ENCODE data around the gene WWOX.

DNA sequence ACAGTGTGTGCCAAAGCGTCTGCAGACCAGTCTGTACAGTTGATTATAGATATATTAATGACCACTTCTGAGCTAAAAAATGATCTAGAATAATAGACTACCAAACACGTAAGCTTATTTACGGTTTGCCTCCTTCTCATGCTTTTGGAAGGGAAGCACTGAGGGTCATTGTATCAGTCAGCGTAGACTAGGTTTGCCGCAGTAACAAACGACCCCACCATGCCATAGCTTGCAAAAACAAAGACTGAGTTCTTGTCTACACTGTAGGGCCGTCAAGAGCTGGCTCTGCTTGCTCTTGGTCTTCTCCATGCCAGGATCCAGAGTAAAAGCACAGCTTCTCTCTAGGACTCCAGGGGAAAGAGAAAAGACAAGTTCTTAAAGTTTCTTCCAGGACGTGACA is 820.4 kb downstream of the WWOX start:
- TF ChIP-seq SMC3 (IDR thresholded peaks at IDR 0.05; ENCODE audit: low read depth, low read length) (no peak), MAFK (IDR thresholded peaks at IDR 0.05; ENCODE audit: low read depth, low read length) (no peak), CHD1 (IDR thresholded peaks at IDR 0.05; ENCODE audit: low read depth, low read length) (no peak), POLR2A (IDR thresholded peaks at IDR 0.05; ENCODE audit: low read depth, low read length) (no peak), RFX5 (IDR thresholded peaks at IDR 0.05; ENCODE audit: low read depth, low read length) (no peak), MXI1 (IDR thresholded peaks at IDR 0.05; ENCODE audit: borderline replicate concordance, low read depth, low read length) (no peak), RAD21 (IDR thresholded peaks at IDR 0.05; ENCODE audit: low read length) (no peak)
- TF ChIP-seq, protein P1, sequence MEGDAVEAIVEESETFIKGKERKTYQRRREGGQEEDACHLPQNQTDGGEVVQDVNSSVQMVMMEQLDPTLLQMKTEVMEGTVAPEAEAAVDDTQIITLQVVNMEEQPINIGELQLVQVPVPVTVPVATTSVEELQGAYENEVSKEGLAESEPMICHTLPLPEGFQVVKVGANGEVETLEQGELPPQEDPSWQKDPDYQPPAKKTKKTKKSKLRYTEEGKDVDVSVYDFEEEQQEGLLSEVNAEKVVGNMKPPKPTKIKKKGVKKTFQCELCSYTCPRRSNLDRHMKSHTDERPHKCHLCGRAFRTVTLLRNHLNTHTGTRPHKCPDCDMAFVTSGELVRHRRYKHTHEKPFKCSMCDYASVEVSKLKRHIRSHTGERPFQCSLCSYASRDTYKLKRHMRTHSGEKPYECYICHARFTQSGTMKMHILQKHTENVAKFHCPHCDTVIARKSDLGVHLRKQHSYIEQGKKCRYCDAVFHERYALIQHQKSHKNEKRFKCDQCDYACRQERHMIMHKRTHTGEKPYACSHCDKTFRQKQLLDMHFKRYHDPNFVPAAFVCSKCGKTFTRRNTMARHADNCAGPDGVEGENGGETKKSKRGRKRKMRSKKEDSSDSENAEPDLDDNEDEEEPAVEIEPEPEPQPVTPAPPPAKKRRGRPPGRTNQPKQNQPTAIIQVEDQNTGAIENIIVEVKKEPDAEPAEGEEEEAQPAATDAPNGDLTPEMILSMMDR (conservative IDR thresholded peaks at IDR 0.05; ENCODE audit: low read depth, low read length) = no peak
- TF ChIP-seq, protein P2, sequence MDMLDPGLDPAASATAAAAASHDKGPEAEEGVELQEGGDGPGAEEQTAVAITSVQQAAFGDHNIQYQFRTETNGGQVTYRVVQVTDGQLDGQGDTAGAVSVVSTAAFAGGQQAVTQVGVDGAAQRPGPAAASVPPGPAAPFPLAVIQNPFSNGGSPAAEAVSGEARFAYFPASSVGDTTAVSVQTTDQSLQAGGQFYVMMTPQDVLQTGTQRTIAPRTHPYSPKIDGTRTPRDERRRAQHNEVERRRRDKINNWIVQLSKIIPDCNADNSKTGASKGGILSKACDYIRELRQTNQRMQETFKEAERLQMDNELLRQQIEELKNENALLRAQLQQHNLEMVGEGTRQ (IDR thresholded peaks at IDR 0.05; ENCODE audit: low read depth, low read length) = no peak
